ENCODE results near the gene PXN.
"Not testable (repeated sequence)": the region's sequence is repeated elsewhere in the genome, so short reads cannot be mapped to it uniquely, and the experiment has no call there.

- TF ChIP-seq ZNF274 (IDR thresholded peaks at IDR 0.05; ENCODE audit: low read depth, low read length); YY1 (IDR thresholded peaks at IDR 0.05; ENCODE audit: insufficient read depth, insufficient read length); SUZ12 (IDR thresholded peaks at IDR 0.05; ENCODE audit: extremely low read depth, insufficient read depth, insufficient read length): not testable (repeated sequence)
Measured at GRCh38 chr12:120196817-120197541, 68.6 kb downstream of the PXN start.
